Body of pancreas (tissue), 4 donors: ENCODE measurements around the gene NXNL1.

ENCODE experiments used
- CTCF ChIP-seq, 7 experiments: fragments of 450-650 bp in 4 of 7; fragments of 200-600 bp in 3 of 7; sonication (generic) in 3 of 7; IDR thresholded peaks; one replicate each; pipeline ENCODE4 v1.5.1; 2016 to 2019; ENCODE audit warnings: antibody characterized with exemption in 7 of 7
- POLR2A ChIP-seq, 3 donors: fragments of 450-650 bp; IDR thresholded peaks; one replicate each; pipeline ENCODE4 v1.6.1; 2016; ENCODE audit warnings: antibody characterized with exemption in 3 of 3, mild to moderate bottlenecking in 2 of 3

- no peak for TF ChIP-seq POLR2A (IDR thresholded peaks at IDR 0.05)
- no peak for TF ChIP-seq CTCF (IDR thresholded peaks at IDR 0.05)
Measured at GRCh38 chr19:17447704-17448130, 13.0 kb downstream of the NXNL1 start.
